GM21619 (cell line): ENCODE measurements around the gene MCCC2.
"Not testable (repeated sequence)": the region's sequence is repeated elsewhere in the genome, so short reads cannot be mapped to it uniquely, and the experiment has no call there.

Source experiments
- ATAC-seq: cut with Tn5 transposase; IDR thresholded peaks from one replicate; pipeline ENCODE4 v1.9.1; 2021; ENCODE audit not compliant: unreplicated experiment

MCCC2 gene

GRCh38 chr5:71586941-71587765 is at the start of gene MCCC2:
TSS of gene MCCC2 (plus strand) at chr5:71587340. CDS start at chr5:71587426, 86 bp downstream.
- ATAC-seq: peak; percentile 95

- no peak for ATAC-seq
Observed at GRCh38 chr5:71537687-71538086, 49.5 kb upstream of the MCCC2 start.

- ATAC-seq: not testable (repeated sequence)
Observed at GRCh38 chr5:71550885-71551284, 36.3 kb upstream of the MCCC2 start.

- ATAC-seq: not testable (repeated sequence)
Observed at GRCh38 chr5:71551582-71551981, 35.6 kb upstream of the MCCC2 start.

- ATAC-seq: not testable (repeated sequence)
Observed at GRCh38 chr5:71552026-71552749, 35.0 kb upstream of the MCCC2 start.

GRCh38 chr5:71563161-71563560 is 24.0 kb upstream of the MCCC2 start:
- no peak for ATAC-seq

- ATAC-seq: no peak
Observed at GRCh38 chr5:71564895-71565294, 22.2 kb upstream of the MCCC2 start.

- ATAC-seq: no peak
Observed at GRCh38 chr5:71569748-71570509, 17.2 kb upstream of the MCCC2 start.

GRCh38 chr5:71571811-71572210 is 15.3 kb upstream of the MCCC2 start:
- not testable (repeated sequence) for ATAC-seq

- no peak for ATAC-seq
Observed at GRCh38 chr5:71573591-71573990, 13.5 kb upstream of the MCCC2 start.

- ATAC-seq: not testable (repeated sequence)
Observed at GRCh38 chr5:71575588-71575987, 11.6 kb upstream of the MCCC2 start.

- ATAC-seq: no peak
Observed at GRCh38 chr5:71576241-71576640, 10.9 kb upstream of the MCCC2 start.

- not testable (repeated sequence) for ATAC-seq
Observed at GRCh38 chr5:71577839-71578238, 9.3 kb upstream of the MCCC2 start.

GRCh38 chr5:71582945-71583584 is 4.1 kb upstream of the MCCC2 start:
- ATAC-seq: no peak

GRCh38 chr5:71586052-71586940 is 844 bp upstream of the MCCC2 start:
- ATAC-seq: peak; percentile 4

- peak; percentile 9 for ATAC-seq
Observed at GRCh38 chr5:71587766-71588532, 809 bp downstream of the MCCC2 start.

- ATAC-seq: no peak
Observed at GRCh38 chr5:71588533-71588885, 1.4 kb downstream of the MCCC2 start.

- no peak for ATAC-seq
Observed at GRCh38 chr5:71589903-71590302, 2.8 kb downstream of the MCCC2 start.

GRCh38 chr5:71591100-71591499 is 4.0 kb downstream of the MCCC2 start:
- ATAC-seq: no peak
